H1 (cell line): Measurements from ENCODE around the gene AIG1. TPM values are rescaled to one million over a fixed set of nuclear protein-coding genes. Genes with fewer than 3 reads are reported as not detected.

Experiments used
- CBX8 ChIP-seq: fragments of 300-800, 300-1000 bp; sonication (generic); IDR thresholded peaks from 2 replicates; pipeline ENCODE4 v1.7.1; 2016; ENCODE audit warnings: low read depth, low read length, borderline replicate concordance
- CEBPB ChIP-seq: IDR thresholded peaks from 2 replicates; pipeline ENCODE4 v1.6.1; 2012; ENCODE audit warnings: low read depth, low read length
- CREB1 ChIP-seq: IDR thresholded peaks from 2 replicates; pipeline ENCODE4 v1.6.1; 2012; ENCODE audit warnings: inconsistent platforms
- KDM1A ChIP-seq: fragments of 200-600, 300-600 bp; sonication (generic); IDR thresholded peaks from 2 replicates; pipeline ENCODE4 v1.7.1; 2016; ENCODE audit warnings: mild to moderate bottlenecking, low read length, borderline replicate concordance
- RAD21 ChIP-seq, 2 experiments: IDR thresholded peaks in 1 of 2; conservative IDR thresholded peaks in 1 of 2; 2 replicates each; pipeline ENCODE4 v1.6.1; 2011; ENCODE audit warnings: low read depth in 2 of 2, low read length in 2 of 2, improper control_type of control experiment in 1 of 2, inconsistent platforms in 1 of 2, mild to moderate bottlenecking in 1 of 2, moderate library complexity in 1 of 2
- SP4 ChIP-seq: IDR thresholded peaks from 2 replicates; pipeline ENCODE4 v1.6.1; 2012; ENCODE audit warnings: low read length, inconsistent platforms
- TBP ChIP-seq: IDR thresholded peaks from 2 replicates; pipeline ENCODE4 v1.6.1; 2011; ENCODE audit warnings: low read depth, low read length, improper control_type of control experiment
- polyA plus RNA-seq, 7 experiments: library from polyadenylated mRNA; depleted of rRNA in 3 of 7; stranded (reverse) in 5 of 7; unstranded in 2 of 7; fragments of >200 nt in 5 of 7; fragments of 200-250 nt in 2 of 7; gene quantifications; 1 replicate in 5 of 7; 2 replicates in 1 of 7; 4 replicates in 1 of 7; pipeline versions ENCODE4 v1.2.1 to v1.2.3, GENCODE V29; 2011 to 2013; ENCODE audit warnings: missing spikeins in 2 of 7, mixed read lengths in 2 of 7
- total RNA-seq: library from RNA; stranded (reverse); fragmentation: NEBNext Ultra II Directional; extraction: Animal tissue kit (Norgen Biotek cat#: 25700); gene quantifications from 2 replicates; pipeline ENCODE4 v1.2.1, GENCODE V29; 2021
- TF ChIP-seq, protein P1 (sequence below): fragments of 300-600 bp; sonication (generic); IDR thresholded peaks from 2 replicates; pipeline ENCODE4 v1.7.1; 2012; ENCODE audit warnings: low read length, moderate library complexity, mild to moderate bottlenecking, inconsistent platforms; ENCODE audit not compliant: insufficient replicate concordance
- TF ChIP-seq, protein P2 (sequence below): IDR thresholded peaks from 2 replicates; pipeline ENCODE4 v1.6.1; 2012; ENCODE audit warnings: inconsistent platforms

The AIG1 gene
- total and polyA plus RNA-seq, 2 of the 8 experiments (the other 6 are each of a cell fraction or from before 2014, with no cell fraction given): 56.6 to 58.4 TPM

DNA sequence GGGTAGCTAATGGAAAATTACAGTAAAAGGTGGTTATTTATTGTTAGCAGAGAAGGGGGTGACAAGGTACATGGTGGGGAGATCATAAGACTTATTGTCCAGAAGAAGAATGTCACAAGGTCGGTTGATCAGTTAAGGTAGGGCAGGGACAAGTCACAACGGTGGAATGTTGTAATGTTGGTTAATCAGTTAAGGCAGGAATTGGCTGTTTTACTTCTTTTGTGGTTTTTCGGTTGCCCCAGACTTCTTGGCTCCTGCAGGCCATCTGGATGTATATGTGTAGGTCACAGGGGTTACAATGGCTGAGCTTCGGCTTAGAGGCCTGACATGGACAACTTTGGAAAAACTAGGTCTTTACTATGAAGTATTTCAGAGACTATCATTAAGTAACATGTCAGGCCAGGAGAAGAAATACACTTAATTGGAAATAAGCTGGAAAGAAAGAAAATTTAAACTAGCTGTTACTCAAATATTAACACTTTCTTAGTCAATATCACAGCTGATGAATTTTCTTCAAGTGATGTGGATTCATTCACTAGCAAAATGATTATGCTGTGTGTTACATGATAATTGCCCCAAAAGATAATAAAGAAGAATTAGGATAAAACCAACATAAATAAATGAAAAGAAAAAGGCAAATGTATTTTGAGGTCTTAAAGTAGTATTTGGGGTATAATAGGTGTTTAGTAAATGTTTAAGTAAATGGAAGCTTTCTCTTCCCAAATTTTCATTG, 4.4 kb downstream of the AIG1 start (continued):
- TF ChIP-seq, protein P1, sequence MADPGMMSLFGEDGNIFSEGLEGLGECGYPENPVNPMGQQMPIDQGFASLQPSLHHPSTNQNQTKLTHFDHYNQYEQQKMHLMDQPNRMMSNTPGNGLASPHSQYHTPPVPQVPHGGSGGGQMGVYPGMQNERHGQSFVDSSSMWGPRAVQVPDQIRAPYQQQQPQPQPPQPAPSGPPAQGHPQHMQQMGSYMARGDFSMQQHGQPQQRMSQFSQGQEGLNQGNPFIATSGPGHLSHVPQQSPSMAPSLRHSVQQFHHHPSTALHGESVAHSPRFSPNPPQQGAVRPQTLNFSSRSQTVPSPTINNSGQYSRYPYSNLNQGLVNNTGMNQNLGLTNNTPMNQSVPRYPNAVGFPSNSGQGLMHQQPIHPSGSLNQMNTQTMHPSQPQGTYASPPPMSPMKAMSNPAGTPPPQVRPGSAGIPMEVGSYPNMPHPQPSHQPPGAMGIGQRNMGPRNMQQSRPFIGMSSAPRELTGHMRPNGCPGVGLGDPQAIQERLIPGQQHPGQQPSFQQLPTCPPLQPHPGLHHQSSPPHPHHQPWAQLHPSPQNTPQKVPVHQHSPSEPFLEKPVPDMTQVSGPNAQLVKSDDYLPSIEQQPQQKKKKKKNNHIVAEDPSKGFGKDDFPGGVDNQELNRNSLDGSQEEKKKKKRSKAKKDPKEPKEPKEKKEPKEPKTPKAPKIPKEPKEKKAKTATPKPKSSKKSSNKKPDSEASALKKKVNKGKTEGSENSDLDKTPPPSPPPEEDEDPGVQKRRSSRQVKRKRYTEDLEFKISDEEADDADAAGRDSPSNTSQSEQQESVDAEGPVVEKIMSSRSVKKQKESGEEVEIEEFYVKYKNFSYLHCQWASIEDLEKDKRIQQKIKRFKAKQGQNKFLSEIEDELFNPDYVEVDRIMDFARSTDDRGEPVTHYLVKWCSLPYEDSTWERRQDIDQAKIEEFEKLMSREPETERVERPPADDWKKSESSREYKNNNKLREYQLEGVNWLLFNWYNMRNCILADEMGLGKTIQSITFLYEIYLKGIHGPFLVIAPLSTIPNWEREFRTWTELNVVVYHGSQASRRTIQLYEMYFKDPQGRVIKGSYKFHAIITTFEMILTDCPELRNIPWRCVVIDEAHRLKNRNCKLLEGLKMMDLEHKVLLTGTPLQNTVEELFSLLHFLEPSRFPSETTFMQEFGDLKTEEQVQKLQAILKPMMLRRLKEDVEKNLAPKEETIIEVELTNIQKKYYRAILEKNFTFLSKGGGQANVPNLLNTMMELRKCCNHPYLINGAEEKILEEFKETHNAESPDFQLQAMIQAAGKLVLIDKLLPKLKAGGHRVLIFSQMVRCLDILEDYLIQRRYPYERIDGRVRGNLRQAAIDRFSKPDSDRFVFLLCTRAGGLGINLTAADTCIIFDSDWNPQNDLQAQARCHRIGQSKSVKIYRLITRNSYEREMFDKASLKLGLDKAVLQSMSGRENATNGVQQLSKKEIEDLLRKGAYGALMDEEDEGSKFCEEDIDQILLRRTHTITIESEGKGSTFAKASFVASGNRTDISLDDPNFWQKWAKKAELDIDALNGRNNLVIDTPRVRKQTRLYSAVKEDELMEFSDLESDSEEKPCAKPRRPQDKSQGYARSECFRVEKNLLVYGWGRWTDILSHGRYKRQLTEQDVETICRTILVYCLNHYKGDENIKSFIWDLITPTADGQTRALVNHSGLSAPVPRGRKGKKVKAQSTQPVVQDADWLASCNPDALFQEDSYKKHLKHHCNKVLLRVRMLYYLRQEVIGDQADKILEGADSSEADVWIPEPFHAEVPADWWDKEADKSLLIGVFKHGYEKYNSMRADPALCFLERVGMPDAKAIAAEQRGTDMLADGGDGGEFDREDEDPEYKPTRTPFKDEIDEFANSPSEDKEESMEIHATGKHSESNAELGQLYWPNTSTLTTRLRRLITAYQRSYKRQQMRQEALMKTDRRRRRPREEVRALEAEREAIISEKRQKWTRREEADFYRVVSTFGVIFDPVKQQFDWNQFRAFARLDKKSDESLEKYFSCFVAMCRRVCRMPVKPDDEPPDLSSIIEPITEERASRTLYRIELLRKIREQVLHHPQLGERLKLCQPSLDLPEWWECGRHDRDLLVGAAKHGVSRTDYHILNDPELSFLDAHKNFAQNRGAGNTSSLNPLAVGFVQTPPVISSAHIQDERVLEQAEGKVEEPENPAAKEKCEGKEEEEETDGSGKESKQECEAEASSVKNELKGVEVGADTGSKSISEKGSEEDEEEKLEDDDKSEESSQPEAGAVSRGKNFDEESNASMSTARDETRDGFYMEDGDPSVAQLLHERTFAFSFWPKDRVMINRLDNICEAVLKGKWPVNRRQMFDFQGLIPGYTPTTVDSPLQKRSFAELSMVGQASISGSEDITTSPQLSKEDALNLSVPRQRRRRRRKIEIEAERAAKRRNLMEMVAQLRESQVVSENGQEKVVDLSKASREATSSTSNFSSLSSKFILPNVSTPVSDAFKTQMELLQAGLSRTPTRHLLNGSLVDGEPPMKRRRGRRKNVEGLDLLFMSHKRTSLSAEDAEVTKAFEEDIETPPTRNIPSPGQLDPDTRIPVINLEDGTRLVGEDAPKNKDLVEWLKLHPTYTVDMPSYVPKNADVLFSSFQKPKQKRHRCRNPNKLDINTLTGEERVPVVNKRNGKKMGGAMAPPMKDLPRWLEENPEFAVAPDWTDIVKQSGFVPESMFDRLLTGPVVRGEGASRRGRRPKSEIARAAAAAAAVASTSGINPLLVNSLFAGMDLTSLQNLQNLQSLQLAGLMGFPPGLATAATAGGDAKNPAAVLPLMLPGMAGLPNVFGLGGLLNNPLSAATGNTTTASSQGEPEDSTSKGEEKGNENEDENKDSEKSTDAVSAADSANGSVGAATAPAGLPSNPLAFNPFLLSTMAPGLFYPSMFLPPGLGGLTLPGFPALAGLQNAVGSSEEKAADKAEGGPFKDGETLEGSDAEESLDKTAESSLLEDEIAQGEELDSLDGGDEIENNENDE: no peak
- TF ChIP-seq, protein P2, sequence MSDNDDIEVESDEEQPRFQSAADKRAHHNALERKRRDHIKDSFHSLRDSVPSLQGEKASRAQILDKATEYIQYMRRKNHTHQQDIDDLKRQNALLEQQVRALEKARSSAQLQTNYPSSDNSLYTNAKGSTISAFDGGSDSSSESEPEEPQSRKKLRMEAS: no peak
- TF ChIP-seq SP4 (no peak), KDM1A (no peak), RAD21 (IDR thresholded peaks at IDR 0.05 in 1 of 2, conservative IDR thresholded peaks at IDR 0.05 in 1 of 2; ENCODE audit: low read depth in 2 of 2, low read length in 2 of 2) (no peak), CBX8 (no peak), CEBPB (no peak), CREB1 (no peak), TBP (no peak)
